GDM1 (cell line): Measurements from ENCODE around the gene BPTF.
A peak's percentile ranks its signal among the peaks of the same experiment; 100 is the strongest.
"Not testable (repeated sequence)": the region's sequence is repeated elsewhere in the genome, so short reads cannot be mapped to it uniquely, and the experiment has no call there.

ENCODE experiments used
- DNase-seq: peaks from one replicate; lab custom pipeline; 2025; lab: John Stamatoyannopoulos, UW

BPTF gene, protein sequence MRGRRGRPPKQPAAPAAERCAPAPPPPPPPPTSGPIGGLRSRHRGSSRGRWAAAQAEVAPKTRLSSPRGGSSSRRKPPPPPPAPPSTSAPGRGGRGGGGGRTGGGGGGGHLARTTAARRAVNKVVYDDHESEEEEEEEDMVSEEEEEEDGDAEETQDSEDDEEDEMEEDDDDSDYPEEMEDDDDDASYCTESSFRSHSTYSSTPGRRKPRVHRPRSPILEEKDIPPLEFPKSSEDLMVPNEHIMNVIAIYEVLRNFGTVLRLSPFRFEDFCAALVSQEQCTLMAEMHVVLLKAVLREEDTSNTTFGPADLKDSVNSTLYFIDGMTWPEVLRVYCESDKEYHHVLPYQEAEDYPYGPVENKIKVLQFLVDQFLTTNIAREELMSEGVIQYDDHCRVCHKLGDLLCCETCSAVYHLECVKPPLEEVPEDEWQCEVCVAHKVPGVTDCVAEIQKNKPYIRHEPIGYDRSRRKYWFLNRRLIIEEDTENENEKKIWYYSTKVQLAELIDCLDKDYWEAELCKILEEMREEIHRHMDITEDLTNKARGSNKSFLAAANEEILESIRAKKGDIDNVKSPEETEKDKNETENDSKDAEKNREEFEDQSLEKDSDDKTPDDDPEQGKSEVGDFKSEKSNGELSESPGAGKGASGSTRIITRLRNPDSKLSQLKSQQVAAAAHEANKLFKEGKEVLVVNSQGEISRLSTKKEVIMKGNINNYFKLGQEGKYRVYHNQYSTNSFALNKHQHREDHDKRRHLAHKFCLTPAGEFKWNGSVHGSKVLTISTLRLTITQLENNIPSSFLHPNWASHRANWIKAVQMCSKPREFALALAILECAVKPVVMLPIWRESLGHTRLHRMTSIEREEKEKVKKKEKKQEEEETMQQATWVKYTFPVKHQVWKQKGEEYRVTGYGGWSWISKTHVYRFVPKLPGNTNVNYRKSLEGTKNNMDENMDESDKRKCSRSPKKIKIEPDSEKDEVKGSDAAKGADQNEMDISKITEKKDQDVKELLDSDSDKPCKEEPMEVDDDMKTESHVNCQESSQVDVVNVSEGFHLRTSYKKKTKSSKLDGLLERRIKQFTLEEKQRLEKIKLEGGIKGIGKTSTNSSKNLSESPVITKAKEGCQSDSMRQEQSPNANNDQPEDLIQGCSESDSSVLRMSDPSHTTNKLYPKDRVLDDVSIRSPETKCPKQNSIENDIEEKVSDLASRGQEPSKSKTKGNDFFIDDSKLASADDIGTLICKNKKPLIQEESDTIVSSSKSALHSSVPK (N-terminal part only)

DNA sequence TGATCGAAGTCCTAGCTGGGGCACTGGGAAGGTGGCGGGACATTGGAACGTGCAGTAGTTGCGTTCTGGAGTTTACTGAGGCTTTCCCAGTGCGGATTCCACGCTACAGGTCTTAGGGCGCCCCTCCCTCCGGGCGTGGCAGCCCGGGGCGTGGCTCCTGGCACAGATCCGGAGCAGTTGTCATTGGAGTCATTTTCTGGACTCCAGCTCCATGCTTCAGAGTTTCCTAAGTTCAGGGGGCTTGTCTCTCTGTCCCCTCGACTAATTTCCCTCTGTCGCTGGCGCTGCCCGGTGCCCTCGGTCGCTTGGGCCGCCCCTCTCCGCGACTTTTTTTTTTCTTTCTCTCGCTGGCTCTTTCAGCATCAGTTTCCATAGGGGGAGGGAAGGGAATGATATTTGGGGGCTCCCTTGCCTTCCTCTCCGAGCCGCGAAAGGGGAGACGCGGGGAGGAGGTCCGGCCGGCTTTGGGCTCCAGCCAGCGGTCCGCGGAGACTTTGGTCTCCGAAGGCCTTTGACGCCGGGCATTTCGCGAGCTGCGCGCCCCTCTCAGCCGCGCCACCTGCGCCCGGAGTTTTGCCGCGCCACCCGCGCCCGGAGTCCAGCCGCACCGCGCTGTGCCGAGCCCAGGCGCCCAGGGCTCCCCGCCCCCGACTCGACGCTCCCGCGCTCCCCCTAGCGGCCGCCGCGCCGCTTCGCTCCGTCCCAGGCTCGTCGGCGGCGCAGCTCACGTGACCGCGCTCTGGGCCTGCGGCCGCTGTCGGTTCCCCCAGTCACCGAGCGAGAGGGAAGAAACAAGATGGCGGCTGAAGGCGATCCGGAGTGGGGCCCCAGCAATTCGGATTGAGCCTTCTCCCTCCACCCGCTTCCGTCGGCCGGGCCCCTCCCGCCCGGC, at the start of gene BPTF:
BPTF (plus strand) TSS at position 769 of the 892 bp plus-strand sequence. CDS start 222 bp downstream, outside the sequence.
- DNase-seq: peak; percentile 93

DNA sequence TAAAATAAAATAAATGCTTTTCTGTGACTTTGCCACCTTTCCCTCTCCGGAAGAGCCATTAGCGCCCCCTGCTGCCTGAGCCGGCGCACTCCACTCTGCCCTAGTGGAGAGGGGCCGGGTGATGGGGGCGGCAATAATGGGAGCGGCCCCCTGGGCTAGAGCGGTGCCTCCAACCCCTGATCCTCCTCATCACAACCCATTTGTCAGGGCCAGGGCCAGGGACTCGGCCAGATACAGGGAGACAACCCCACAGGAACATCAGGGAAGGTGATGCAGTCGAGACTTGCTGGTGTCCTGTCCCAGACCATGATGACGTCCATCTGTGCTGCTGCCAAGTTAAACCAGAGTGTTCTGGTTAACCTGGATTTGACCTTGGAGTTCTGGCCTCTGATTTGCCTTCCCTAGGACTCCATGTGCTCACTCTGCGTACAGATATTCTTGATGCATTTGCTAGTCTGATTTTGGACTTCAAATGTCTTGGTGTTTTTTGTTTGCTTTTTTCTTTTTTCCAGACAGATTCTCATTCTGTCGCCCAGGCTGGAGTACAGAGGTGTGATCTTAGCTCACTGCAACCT, 46.1 kb upstream of the BPTF start:
- no peak for DNase-seq

DNA sequence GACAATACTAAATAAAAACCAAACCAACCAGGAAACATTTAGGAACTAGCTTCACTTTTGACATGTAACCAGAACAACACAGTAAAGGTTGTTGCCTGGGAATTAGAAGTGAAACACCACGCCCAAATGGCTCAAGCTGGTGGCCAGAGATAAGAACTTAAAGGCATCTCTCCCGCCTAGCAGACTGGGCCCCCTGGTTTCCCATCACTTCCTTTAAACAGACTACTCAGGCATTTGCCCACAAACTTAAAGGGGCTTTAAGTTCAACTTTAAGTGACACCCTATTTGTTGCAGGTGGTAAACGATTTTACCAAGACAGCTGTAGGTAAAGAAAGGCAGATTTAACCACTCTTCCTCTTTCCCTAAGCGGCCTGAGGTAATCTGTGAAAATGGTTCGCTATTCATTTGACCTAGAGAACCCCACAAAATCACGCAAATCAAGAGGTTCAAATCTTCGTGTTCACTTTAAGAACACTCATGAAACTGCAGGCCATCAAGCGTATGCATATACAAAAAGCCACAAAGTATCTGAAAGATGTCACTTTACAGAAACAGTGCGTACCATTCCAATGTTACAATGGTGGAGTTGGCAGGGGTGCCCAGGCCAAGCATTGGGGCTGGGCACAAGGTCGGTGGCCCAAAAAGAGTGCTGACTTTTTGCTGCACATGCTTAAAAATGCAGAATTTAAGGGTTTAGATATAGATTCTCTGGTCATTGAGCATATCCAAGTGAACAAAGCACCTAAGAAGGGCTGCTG, 40.8 kb upstream of the BPTF start:
- DNase-seq: peak; percentile 85

DNA sequence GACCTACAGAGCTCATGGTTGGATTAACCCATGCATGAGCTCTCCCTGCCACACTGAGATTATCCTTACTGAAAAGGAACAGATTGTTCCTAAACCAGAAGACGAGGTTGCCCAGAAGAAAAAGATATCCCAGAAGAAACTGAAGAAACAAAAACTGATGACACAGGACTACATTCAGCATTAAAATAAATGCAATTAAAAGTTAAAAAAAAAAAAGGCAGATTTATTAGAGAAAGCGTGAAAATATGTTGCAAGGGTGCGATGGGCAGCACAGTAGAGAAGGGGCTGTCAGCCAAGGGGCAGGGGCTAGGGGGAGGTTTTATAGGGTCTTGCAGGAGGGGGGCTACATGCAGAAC, 40.2 kb upstream of the BPTF start:
- no peak for DNase-seq

DNA sequence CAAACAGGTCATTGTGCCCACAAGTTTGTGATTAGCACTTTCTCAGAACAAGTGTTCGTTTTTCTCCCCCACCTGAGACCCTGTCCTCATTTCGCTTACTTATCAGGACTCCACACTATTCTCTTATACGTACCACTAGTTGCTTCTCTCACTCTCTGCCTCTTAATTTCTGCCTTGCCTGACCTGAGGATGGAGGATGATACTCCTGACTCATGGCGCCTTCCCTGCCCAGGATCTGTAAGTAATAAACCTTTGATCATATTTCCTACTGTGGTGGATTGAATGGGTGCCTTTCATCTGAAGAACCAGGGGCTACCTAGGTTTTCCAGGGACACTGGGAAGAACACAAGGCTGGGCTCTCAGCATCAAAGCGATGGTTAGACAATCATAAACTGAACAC, 39.8 kb upstream of the BPTF start:
- DNase-seq: no peak

DNA sequence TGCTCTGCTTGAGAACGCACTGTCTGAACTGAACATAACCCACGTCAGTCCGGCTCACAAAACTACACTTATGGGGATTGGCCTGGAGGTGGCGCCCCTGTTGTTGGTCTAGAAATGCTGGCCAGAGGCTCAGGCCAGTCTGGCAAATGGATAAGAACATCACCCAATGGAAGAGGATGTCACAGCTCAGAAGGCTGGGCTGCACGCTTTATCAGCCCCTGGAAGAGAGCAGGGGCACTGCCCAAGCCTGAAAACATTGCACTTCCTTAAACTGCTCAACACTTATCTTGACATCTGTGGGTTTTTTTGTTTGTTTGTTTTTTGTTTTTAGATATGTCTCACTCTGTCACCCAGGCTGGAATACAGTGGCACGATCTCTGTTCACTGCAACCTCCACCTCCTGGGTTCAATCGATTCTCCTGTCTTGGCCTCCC, 24.8 kb upstream of the BPTF start:
- DNase-seq: peak; percentile 61

DNA sequence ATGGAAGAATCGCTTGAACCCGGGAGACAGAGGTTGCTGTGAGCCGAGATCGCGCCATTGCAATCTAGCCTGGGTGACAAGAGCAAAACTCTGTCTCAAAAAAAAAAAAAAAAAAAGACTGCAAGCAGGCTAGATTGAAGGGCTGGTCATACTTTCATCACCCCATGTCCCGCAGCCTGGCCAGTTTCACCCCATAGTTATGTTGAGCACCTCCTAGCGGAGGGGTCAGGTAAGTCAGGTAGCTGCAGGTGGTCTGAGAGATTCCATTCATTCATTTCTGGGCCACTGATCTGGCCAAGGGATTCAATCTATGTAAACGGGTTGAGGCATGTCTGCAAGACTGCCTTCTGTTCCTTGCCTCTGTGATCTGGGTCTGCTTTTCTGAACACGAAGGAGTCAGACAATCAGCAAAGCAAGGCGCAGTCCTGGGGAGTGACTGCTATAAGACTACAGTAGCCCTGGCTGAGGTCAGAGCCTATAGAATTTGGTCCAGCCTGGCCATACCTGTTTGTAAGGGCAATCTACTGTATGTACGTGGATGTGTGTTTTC, 23.6 kb upstream of the BPTF start:
- no peak for DNase-seq

DNA sequence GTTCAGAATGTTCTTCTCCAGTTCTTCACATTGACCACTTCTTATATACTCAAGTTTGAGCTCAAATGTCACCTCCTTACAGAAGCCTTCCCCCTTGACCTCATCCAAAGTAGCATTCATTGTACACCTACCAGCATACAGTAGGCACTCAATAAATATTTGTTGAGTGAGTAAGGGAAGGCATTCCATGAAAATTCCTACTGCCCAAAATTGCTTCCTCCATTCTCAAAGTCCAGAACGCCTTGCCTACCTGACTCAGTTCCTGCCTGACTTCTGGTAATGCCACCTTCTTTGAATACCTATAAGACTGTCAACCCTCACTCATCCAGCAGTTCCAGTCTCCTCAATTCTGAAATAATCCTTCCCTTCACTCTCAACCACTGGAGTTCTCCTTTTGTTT, 14.8 kb upstream of the BPTF start:
- no peak for DNase-seq

DNA sequence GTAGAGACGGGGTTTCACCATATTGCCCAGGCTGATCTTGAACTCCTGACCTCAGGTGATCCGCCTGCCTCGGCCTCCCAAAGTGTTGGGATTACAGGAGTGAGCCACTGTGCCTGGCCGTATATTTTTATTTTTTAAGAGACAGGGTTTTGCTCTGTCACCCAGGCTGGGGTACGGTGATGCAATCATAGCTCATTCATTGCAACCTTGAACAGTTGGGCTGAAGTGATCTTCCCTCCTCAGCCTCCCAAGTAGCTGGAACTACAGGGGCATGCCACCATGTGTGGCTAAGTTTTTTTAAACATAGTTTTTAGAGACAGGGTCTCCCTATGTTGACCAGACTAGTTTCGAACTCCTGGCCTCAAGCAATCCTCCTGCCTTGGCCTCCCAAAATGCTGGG, 12.9 kb upstream of the BPTF start:
- not testable (repeated sequence) for DNase-seq

DNA sequence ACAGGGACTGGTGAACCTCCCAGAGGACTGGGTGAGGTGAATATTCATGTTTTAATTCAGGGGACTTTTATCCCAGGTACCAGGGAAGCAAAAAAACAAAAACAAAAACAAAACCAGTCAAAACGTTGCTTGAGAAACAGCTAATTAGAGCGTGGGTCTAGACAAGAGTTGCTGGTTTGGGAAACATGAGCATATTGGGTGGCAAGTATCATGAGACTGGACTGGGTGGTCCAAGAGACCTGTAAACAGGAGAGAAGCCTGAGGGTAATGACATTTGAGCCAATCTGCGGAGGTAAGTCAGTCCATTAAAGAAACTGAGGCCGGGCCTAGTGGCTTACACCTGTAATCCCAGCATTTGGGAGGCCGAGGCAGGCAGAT, 11.5 kb upstream of the BPTF start:
- DNase-seq: no peak

DNA sequence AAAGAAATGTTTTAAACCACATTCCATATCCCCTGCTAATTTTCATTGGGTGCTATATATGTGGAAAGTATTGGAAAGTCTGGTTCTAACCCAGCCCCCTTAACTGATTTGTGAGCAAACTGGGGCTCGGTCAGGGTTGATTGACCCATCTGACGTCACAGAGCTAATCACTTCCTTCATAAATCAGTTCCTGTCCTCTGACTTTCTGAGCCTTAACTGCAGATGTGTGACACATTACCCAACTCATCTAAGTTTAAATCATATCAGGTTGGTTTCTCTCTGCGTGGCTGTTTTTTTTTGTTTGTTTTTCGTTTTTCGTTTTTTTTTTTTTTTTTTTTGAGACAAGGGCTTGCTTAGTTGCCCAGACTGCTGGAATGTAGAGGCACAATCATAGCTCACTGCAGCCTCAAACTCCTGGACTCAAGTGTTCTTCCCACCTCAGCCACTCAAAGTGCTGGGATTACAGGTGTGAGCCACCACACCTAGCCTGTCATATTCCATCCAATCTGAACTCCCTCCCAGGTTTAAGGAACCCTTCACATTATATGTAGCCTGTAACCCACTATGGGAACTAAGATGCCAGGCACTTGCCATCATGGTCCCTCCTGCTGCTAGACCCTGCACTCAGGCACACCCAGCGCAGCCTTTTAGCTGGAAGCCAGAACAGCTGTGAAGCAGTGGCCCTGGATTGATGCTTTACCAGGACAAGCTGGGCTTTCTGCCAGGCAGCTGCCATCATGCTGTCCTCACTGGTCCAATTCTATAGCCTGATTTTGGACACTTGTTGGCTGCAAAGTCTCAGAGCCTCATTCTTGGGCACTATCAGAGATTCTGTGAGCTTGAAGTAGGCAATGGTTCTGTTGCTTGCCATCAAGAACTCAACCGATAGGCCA, 6.9 kb upstream of the BPTF start:
- no peak for DNase-seq

DNA sequence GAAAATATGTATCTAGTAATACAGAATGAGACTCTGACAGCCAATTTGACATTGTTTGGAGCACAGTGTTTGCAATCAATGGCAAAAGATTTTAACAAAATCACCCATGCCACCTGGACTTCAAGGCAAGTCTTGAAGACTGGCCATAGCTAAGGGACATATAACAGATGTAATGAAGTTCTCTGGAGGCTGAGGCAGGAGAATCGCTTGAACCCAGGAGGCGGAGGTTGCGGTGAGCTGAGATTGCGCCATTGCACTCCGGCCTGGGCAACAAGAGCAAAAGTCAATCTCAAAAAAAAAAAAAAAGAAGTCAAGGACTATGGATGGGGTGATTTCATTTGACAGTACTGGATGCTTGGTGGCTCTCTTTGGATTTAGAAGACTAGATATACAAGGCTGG, 5.6 kb upstream of the BPTF start:
- no peak for DNase-seq

DNA sequence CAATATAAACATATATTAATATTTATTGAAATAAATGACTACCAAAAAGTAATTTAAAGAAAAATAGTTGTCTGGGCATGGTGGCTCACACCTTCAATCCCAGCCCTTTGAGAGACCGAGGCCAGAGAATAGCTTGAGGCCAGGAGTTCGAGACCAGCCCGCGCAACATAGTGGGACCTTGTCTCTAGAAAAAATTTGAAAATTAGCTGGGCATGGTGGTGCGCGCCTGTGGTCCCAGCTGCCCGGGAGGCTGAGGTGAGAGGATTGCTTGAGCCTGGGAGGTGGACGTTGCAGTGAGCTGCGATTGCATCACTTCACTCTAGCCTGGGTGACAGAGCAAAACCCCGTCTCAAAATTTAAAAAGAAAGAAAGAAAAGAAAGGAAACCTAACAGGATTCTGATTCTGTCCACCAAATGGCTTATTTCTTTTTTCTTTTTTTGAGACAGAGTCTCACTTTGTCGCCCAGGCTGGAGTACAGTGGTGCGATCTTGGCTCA, 3.4 kb upstream of the BPTF start:
- DNase-seq: no peak

DNA sequence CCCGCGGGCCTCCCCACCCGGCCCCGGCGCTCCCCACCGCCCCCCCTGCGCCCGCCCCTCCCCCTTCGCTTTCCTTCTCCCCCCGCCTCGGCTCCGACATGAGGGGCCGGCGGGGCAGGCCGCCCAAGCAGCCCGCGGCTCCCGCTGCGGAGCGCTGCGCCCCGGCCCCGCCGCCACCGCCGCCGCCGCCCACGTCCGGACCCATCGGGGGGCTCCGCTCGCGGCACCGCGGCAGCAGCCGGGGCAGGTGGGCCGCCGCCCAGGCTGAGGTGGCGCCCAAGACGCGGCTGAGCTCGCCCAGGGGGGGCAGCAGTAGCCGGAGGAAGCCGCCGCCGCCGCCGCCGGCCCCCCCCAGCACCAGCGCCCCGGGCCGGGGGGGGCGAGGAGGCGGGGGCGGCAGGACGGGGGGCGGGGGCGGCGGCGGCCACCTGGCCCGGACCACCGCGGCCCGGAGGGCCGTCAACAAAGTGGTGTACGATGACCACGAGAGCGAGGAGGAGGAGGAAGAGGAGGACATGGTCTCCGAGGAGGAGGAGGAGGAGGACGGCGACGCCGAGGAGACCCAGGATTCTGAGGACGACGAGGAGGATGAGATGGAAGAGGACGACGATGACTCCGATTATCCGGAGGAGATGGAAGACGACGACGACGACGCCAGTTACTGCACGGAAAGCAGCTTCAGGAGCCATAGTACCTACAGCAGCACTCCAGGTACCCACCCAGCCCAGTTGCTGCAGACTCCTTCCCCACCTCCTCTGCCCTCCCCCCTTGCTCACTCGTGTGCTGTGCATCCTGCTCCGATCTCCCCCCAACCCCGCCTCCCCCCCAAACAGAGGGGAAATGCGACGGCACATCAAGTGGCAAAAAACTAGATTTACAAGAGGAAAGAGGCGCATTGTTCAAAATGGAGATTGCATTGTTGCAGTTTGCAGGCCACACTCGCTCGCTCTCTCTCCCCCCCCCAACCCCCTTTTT, 611 bp downstream of the BPTF start:
- DNase-seq: peak; percentile 25

DNA sequence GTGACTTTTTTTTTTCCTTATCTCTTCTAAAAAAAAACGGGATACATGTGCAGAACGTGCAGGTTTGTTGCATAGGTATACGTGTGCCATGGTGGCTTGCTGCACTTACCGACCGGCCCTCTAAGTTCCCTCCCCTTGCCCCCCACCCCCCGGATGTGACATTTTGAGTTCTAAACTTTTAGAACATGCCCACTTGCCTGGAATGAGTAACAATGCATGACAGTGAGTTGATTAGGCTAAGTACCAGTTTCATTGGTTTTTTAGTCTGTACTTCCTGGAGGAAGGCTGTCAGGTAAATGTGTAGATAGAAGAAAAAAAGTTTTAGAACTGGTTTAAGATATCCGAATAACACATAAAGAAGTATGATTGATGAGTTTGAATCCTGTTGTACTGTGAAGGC, 4.0 kb downstream of the BPTF start:
- DNase-seq: no peak

DNA sequence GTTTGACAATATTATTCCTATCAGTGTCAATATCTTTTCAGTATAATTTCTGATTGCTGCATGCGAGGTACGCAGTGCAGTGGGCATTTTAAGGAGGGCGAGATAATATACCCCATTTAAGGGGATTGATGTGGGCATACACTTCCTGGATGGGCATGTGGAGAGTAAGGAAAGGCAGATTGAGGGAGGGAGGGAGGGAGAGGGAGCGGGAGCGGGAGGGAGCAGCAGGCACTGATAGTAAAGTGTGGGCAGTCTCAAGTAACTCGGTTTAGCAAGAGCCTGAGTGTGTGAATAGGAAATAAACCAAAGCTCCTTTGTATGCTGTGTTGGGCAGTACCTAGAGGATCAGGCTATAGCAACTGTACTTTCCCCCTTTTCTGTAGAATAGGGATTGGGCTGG, 5.1 kb downstream of the BPTF start:
- DNase-seq: no peak

DNA sequence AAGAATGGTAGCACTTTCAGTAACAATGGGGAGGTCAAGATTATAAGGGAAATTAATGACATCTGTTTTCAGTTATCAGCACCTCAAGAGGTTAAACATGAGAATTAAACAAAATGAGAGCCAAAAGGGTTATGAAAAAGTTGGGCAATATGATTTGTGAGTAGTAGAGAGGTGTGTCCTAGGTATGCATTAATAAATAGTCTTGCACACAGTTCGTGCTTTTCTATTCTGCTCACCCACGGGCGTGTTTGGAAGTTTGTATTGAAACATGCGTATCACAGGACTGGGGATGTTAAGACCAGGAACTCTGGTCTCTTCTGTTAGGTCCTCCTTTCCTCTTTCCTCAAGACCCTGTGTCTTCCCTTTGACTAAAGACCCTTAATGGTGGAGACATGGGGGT, 6.0 kb downstream of the BPTF start:
- DNase-seq: no peak

DNA sequence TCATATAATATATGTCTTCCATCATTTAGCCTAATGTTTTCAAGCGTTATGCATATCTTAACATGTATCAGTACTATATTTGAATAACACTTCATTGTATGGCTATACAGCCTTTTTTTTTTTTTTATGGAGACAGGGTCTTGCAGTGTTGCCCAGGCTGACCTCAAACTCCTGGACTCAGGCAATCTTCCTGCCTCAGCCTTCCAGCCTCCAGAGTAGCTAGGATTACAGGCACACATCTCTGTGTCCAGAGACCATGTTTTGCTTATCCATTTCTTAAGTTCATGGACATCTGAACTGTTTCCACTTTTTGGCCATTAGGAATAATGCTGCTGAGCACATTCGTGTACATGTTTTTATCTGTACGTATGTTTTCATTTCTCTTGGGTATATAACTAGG, 7.8 kb downstream of the BPTF start:
- DNase-seq: no peak
